ENCODE measurements around the gene WNT3A. TPM values are rescaled to one million over a fixed set of nuclear protein-coding genes. Genes with fewer than 3 reads are reported as not detected.

The WNT3A gene
- total RNA-seq, 1 experiment from 2014 or later, result not detected

GRCh38 chr1:228062812-228063211 lies 56.0 kb downstream of the WNT3A start:
- Mint-ChIP-seq H3K9me3 (ENCODE audit: low read depth, unreplicated experiment) (peaks cover 3% of the 10 kb centered on the region), H3K27me3 (ENCODE audit: unreplicated experiment) (peaks cover 50% of the 10 kb centered on the region), H3K36me3 (ENCODE audit: insufficient read depth, unreplicated experiment) (peaks cover 6% of the 10 kb centered on the region), H3K27ac (ENCODE audit: unreplicated experiment) (no peak overlapping the region), H3K4me3 (ENCODE audit: low read depth, unreplicated experiment) (no peak overlapping the region), H3K4me1 (ENCODE audit: low read depth, unreplicated experiment) (peaks cover 8% of the 10 kb centered on the region)
- TF ChIP-seq, protein P1, sequence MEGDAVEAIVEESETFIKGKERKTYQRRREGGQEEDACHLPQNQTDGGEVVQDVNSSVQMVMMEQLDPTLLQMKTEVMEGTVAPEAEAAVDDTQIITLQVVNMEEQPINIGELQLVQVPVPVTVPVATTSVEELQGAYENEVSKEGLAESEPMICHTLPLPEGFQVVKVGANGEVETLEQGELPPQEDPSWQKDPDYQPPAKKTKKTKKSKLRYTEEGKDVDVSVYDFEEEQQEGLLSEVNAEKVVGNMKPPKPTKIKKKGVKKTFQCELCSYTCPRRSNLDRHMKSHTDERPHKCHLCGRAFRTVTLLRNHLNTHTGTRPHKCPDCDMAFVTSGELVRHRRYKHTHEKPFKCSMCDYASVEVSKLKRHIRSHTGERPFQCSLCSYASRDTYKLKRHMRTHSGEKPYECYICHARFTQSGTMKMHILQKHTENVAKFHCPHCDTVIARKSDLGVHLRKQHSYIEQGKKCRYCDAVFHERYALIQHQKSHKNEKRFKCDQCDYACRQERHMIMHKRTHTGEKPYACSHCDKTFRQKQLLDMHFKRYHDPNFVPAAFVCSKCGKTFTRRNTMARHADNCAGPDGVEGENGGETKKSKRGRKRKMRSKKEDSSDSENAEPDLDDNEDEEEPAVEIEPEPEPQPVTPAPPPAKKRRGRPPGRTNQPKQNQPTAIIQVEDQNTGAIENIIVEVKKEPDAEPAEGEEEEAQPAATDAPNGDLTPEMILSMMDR (IDR thresholded peaks at IDR 0.05; ENCODE audit: unreplicated experiment), result no peak
- DNase-seq, result no peak
- no TSS peak for BruUV-seq (replicated peaks)
- intact Hi-C loops (cut with micrococcal nuclease; ENCODE audit: unreplicated experiment), result no loop called here
- CTCF ChIA-PET, result no interaction called here

DNA sequence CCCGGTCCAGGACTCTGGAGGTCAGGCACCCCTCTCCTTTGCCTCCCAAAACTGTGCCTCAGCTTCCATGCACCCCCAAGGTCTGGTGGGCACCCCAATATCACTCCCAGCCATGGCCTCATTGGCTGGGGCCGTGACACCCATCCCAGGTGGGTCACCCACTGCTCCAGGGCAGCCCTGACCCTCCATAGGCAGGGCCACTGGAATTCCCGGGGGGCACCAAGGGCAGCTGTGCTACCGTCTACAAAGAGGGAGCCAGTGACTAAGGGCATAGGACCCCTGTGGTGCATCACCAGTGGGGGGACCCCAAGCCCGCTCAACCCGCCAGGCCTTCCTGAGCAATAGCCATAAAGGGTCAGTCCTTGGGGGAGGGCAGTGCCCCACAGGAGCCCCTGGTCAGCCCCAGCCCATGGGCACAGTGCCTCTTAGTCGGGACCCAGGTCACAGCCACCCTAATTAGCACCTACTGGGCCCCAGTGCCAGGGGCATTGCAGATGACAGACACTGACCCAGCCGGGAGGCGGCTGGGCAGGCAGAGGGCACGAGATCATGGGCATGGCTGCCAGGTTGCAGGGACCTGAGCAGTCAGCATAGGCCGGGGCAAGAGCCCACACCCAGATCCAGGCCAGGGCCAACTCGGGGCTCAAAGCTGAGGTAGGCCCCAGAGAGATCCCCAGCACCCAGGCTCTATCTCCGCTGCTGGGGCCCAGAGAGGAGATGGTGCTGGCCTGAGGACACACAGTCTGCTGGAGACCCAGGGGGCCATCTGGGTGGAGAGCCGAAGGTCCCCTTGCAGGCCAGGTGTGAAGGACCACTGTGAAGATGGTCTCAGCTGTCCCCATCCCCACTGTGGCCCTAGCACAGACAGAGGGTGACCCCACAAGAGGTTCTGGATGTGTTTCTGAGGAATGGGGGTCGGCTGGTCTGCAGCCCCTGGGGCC lies 56.7 kb downstream of the WNT3A start:
- H3K27me3 Mint-ChIP-seq (ENCODE audit: unreplicated experiment), result peaks cover 50% of the 10 kb centered on the region
- CTCF ChIA-PET, result no interaction called here
- no peak overlapping the region for H3K27ac Mint-ChIP-seq (ENCODE audit: unreplicated experiment)
- no peak overlapping the region for H3K4me3 Mint-ChIP-seq (ENCODE audit: low read depth, unreplicated experiment)
- DNase-seq, result no peak
- TF ChIP-seq, protein P1 (IDR thresholded peaks at IDR 0.05; ENCODE audit: unreplicated experiment), result no peak
- intact Hi-C loops (cut with micrococcal nuclease; ENCODE audit: unreplicated experiment), result no loop called here
- H3K9me3 Mint-ChIP-seq (ENCODE audit: low read depth, unreplicated experiment), result no peaks in the 10 kb centered on the region
- no TSS peak for BruUV-seq (replicated peaks)
- H3K4me1 Mint-ChIP-seq (ENCODE audit: low read depth, unreplicated experiment), result peaks cover 1% of the 10 kb centered on the region
- H3K36me3 Mint-ChIP-seq (ENCODE audit: insufficient read depth, unreplicated experiment), result peaks cover 6% of the 10 kb centered on the region

GRCh38 chr1:228064296-228064695 lies 57.5 kb downstream of the WNT3A start:
- DNase-seq, result no peak
- TF ChIP-seq, protein P1 (IDR thresholded peaks at IDR 0.05; ENCODE audit: unreplicated experiment), result no peak
- H3K9me3 Mint-ChIP-seq (ENCODE audit: low read depth, unreplicated experiment), result no peaks in the 10 kb centered on the region
- H3K4me3 Mint-ChIP-seq (ENCODE audit: low read depth, unreplicated experiment), result no peak overlapping the region
- H3K36me3 Mint-ChIP-seq (ENCODE audit: insufficient read depth, unreplicated experiment), result peaks cover 6% of the 10 kb centered on the region
- no TSS peak for BruUV-seq (replicated peaks)
- no peaks in the 10 kb centered on the region for H3K4me1 Mint-ChIP-seq (ENCODE audit: low read depth, unreplicated experiment)
- intact Hi-C loops (cut with micrococcal nuclease; ENCODE audit: unreplicated experiment), result no loop called here
- CTCF ChIA-PET, result no interaction called here
- H3K27ac Mint-ChIP-seq (ENCODE audit: unreplicated experiment), result no peak overlapping the region
- H3K27me3 Mint-ChIP-seq (ENCODE audit: unreplicated experiment), result peaks cover 53% of the 10 kb centered on the region

DNA sequence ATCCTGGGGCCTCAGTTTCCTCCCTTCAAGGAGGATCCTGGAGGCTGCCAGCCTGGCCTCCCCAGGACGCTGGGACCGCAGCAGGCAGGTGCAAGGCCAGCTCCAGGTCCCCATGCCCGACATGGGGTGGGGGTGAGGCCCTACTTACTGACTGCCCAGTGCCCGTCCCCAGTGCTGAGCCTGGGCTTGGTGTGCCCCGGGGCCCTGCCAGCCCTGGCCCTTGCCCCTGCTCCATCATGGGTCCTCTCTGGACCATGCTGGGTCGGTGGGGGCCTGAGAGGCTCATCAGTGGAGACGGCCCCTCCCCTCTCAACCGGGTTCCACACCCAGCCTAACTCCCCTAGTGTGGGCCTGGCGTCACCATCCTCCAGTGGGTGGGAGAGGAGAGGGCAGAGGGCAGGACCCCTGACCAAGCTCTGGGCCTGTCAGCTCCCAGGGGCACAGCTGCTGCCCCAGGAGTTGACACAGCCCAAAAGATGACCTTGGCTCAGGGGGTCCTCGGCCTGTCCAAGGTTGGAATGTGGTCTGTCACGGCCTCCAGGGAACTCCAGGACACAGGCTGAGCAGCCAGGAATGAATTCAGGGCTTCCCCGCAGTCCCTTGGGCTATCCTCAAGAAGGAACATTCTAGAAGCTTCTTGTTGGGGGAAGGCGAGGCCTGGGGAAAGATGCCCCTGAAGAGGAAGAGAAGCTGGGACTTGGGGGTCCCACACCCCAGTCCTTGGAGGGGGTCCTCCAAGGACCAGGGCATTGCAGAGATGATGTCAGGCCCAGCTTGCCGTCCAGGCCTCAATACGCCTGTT lies 58.1 kb downstream of the WNT3A start:
- Mint-ChIP-seq H3K4me1 (ENCODE audit: low read depth, unreplicated experiment) (no peaks in the 10 kb centered on the region), H3K27ac (ENCODE audit: unreplicated experiment) (no peak overlapping the region), H3K36me3 (ENCODE audit: insufficient read depth, unreplicated experiment) (peaks cover 6% of the 10 kb centered on the region), H3K9me3 (ENCODE audit: low read depth, unreplicated experiment) (no peaks in the 10 kb centered on the region), H3K4me3 (ENCODE audit: low read depth, unreplicated experiment) (no peak overlapping the region), H3K27me3 (ENCODE audit: unreplicated experiment) (peaks cover 60% of the 10 kb centered on the region)
- DNase-seq, result no peak
- BruUV-seq (replicated peaks), result no TSS peak
- TF ChIP-seq, protein P1 (IDR thresholded peaks at IDR 0.05; ENCODE audit: unreplicated experiment), result no peak
- intact Hi-C loops (cut with micrococcal nuclease; ENCODE audit: unreplicated experiment), result no loop called here
- CTCF ChIA-PET, result interaction anchor here (0.6 kb wide), 1 partner anchor 342 kb away, joined by 3 read pairs; the partner anchor contains the start of gene TRIM11

Measured in Calu3 (cell line).